NK-92 (cell line): ENCODE results near the gene SLC35F4.

Experiments used
- DNase-seq: peaks from one replicate; lab custom pipeline; 2025; ENCODE audit not compliant: unreplicated experiment; lab: John Stamatoyannopoulos, UW

The SLC35F4 gene

GRCh38 chr14:57549016-57549564 is 316.8 kb downstream of the SLC35F4 start:
- DNase-seq = no peak

- DNase-seq = no peak
Observed at GRCh38 chr14:57547131-57547530, 318.8 kb downstream of the SLC35F4 start.

- no peak for DNase-seq
Observed at GRCh38 chr14:57533214-57533613, 332.7 kb downstream of the SLC35F4 start.

GRCh38 chr14:57530571-57530970 is 335.3 kb downstream of the SLC35F4 start:
- DNase-seq = no peak

- DNase-seq = no peak
Observed at GRCh38 chr14:57526942-57527341, 338.9 kb downstream of the SLC35F4 start.

- DNase-seq = no peak
Observed at GRCh38 chr14:57519043-57519442, 346.8 kb downstream of the SLC35F4 start.
